ENCODE measurements around the gene MYADML2. TPM values are rescaled to one million over a fixed set of nuclear protein-coding genes. Genes with fewer than 3 reads are reported as not detected.

MYADML2 gene
- total and polyA plus RNA-seq, 7 donors = 0.47 to 95.8 (median 11.0) TPM

GRCh38 chr17:81907219-81908145 is 39.6 kb downstream of the MYADML2 start:
- peaks cover 0 to 32% of the 10 kb centered on the region in 2 donors for H3K36me3 ChIP-seq (ENCODE audit: insufficient read depth in 1 of 2, low read depth in 1 of 2)
- intact Hi-C loops (cut with DNase I) = no loop called here

DNA sequence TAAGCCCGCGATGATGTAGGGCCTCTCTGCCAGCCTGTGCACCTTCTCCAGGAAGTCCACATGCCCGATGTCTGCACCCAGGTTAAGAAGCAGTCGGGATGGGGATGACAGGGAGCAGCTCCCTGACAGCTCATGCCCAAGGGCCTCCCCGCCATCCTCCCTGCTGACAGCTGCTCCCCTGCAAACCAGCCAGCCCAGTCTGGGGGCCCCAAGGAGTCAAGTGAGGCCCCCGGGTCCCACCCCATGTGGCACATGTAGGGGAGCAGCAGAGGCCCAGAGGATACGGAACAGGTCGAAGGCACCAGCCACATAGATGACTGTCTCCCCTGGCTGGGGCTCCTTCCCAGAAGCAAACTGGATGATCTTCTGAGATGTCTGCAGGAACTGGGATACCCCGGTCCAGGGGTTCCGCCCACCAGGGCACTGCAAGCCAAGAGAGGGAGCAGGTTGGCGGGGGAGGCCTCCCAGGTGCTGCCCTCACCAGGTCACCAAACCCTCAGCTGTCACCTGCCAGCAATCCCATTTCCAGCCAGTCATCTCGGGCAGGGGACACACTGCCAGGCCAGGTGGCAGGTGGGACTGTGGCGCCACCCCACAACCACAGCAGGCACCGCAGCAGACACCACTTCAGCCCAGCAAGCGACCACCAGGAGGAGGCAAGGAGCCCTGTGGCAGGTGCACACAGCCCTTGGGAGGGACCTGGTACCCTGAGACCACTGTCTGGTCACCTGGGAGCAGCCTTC is 40.4 kb downstream of the MYADML2 start:
- peaks cover 23% of the 10 kb centered on the region for H3K4me1 ChIP-seq
- 82 to 89% (median 86%) methylated on average over 14 to 15 of the region's 15 CpGs for WGBS, 3 donors
- peak overlapping the region; percentile 65 for H3K27ac ChIP-seq
- ATAC-seq (peak in 1 of 4 donors; percentile 0), DNase-seq (peak in 1 of 2 donors; percentile 12)
- intact Hi-C loops (cut with DNase I) = no loop called here
- H3K4me3 ChIP-seq = no peak overlapping the region
- no peaks in the 10 kb centered on the region for H3K27me3 ChIP-seq (ENCODE audit: insufficient read depth in 3 of 3, low read length in 2 of 3)
- H3K36me3 ChIP-seq (ENCODE audit: insufficient read depth in 1 of 2, low read depth in 1 of 2) = peaks cover 0 to 26% of the 10 kb centered on the region in 2 donors
- no peak for TF ChIP-seq CTCF (IDR thresholded peaks at IDR 0.05)
- no peaks in the 10 kb centered on the region for H3K9me3 ChIP-seq

More at GRCh38 chr17:81907219-81908145, 39.6 kb downstream of the MYADML2 start:
- no peaks in the 10 kb centered on the region for H3K9me3 ChIP-seq
- H3K27me3 ChIP-seq (ENCODE audit: insufficient read depth in 3 of 3, low read length in 2 of 3) = no peaks in the 10 kb centered on the region
- peaks cover 23% of the 10 kb centered on the region for H3K4me1 ChIP-seq
- peak overlapping the region; percentile 65 for H3K27ac ChIP-seq
- DNase-seq = peak; percentile 39 to 89
- no peak overlapping the region for H3K4me3 ChIP-seq
- peak; percentile 57 to 83 (median 80) for ATAC-seq
- WGBS, 3 donors = 52 to 59% (median 54%) methylated on average over 23 to 26 of the region's 26 CpGs
- TF ChIP-seq CTCF (IDR thresholded peaks at IDR 0.05) = no peak

GRCh38 chr17:81905993-81906392 is 41.0 kb downstream of the MYADML2 start:
- DNase-seq (no peak), ATAC-seq (no peak)
- TF ChIP-seq CTCF (IDR thresholded peaks at IDR 0.05) = no peak
- Histone ChIP-seq H3K9me3 (no peaks in the 10 kb centered on the region), H3K4me3 (no peak overlapping the region), H3K27me3 (ENCODE audit: insufficient read depth in 3 of 3, low read length in 2 of 3) (no peaks in the 10 kb centered on the region), H3K27ac (no peak overlapping the region), H3K4me1 (peaks cover 23% of the 10 kb centered on the region), H3K36me3 (ENCODE audit: insufficient read depth in 1 of 2, low read depth in 1 of 2) (peaks cover 0 to 27% of the 10 kb centered on the region in 2 donors)
- 93 to 96% (median 93%) methylated on average over 10 of the region's 10 CpGs for WGBS, 3 donors
- intact Hi-C loops (cut with DNase I) = no loop called here

- ATAC-seq = no peak
- Histone ChIP-seq H3K36me3 (ENCODE audit: insufficient read depth in 1 of 2, low read depth in 1 of 2) (peaks cover 0 to 32% of the 10 kb centered on the region in 2 donors), H3K27me3 (ENCODE audit: insufficient read depth in 3 of 3, low read length in 2 of 3) (no peaks in the 10 kb centered on the region), H3K9me3 (no peaks in the 10 kb centered on the region), H3K27ac (no peak overlapping the region), H3K4me3 (no peak overlapping the region), H3K4me1 (peaks cover 22% of the 10 kb centered on the region)
- DNase-seq = no peak
- intact Hi-C loops (cut with DNase I) = no loop called here
- no peak for TF ChIP-seq CTCF (IDR thresholded peaks at IDR 0.05)
- 93 to 96% (median 95%) methylated on average over 13 to 16 of the region's 16 CpGs for WGBS, 3 donors
These were observed 41.6 kb downstream of the MYADML2 start for GRCh38 chr17:81905424-81905875.
